Stimulated activated CD8-positive, alpha-beta memory T cell treated with anti-CD3 and anti-CD28 coated beads, Interleukin-4, amount 100 ng/mL, for 1 hour (primary cell): Measurements from ENCODE around the gene PRDM10.
"Not testable (repeated sequence)": the region's sequence is repeated elsewhere in the genome, so short reads cannot be mapped to it uniquely, and the experiment has no call there.

Experiments
- DNase-seq, 2 donors: peaks; one replicate each; pipeline ENCODE4 v3.0.0-alpha.2; 2020; ENCODE audit warnings: low read depth in 2 of 2, low spot score in 1 of 2

The PRDM10 gene

DNA sequence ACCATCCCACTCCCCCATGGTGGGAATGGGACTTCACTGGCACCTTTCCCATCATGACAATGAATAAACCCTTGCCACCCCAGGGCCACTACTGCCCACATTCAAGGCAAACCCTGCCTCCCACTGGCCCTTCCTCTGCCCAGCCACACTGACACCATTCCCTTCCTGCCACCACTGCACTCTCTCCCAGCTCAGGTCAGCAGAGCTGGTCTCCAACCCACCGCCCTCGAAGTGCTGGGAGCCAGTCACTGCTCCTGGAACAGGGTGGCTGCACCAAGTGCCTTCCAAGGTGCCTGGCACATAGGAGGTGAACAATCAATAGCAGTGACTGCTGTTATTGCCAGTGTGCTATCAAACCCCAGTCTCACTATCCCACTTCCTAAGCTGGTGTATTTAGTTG is 27.1 kb downstream of the PRDM10 start:
- DNase-seq = no peak

- DNase-seq = no peak
These were observed 28.0 kb downstream of the PRDM10 start for GRCh38 chr11:129974672-129975071.

GRCh38 chr11:129974237-129974636 is 28.4 kb downstream of the PRDM10 start:
- DNase-seq = no peak

DNA sequence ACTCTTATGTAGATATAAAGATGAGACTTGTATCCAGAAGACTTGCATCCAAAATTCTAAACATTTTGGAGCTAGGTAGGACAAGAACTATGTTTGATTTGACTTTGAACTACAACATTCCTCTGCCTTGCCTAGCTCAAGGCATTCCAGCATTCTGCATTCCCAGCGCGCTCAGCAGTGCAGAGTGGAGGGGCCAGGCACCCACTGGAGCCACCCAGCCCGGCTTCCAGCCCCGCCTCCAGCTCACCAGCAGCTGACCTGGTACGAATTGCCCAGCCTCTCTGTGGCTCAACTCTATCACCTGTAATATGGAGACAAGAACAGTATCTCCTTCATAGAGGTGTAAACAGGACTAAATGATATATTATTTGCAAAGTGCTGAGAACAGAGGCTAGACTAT is 28.8 kb downstream of the PRDM10 start:
- no peak for DNase-seq

- DNase-seq = no peak
These were observed 29.6 kb downstream of the PRDM10 start for GRCh38 chr11:129973068-129973467.

- no peak for DNase-seq
These were observed 30.0 kb downstream of the PRDM10 start for GRCh38 chr11:129972611-129973010.

DNA sequence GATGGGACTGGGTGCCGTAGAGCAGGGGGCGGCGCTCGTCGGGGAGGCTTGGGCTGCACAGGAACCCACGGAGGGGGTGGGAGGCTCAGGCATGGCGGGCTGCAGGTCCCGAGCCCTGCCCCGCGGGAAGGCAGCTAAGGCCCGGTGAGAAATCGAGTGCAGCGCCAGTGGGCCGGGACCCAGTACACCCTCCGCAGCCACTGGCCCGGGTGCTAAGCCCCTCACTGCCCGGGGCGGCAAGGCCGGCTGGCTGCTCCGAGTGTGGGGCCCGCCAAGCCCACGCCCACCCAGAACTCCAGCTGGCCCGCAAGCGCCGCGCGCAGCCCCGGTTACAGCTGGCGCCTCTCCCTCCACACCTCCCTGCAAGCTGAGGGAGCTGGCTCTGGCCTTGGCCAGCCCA is 30.8 kb downstream of the PRDM10 start:
- not testable (repeated sequence) for DNase-seq

- no peak for DNase-seq
These were observed 32.7 kb downstream of the PRDM10 start for GRCh38 chr11:129969920-129970319.

GRCh38 chr11:129968591-129969419 is 33.8 kb downstream of the PRDM10 start:
- no peak for DNase-seq

DNA sequence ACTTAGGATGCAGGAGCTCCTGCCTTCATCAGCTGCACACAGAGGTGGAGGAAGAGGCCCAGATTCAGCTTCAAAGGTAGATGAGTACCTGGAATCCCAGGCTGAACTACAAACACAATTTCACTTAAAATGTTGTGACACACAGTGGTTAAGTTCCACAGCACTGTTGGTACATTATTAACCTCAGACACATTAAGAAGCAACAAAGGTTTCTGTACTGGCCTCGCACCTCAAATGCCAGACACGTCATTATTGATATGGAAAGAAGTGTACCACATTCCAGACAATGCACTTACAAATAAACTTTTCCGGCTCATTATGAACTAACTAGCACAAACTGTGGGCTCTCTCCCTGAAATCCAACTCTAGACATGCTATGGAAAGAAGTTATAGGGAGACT is 34.6 kb downstream of the PRDM10 start:
- DNase-seq = no peak

DNA sequence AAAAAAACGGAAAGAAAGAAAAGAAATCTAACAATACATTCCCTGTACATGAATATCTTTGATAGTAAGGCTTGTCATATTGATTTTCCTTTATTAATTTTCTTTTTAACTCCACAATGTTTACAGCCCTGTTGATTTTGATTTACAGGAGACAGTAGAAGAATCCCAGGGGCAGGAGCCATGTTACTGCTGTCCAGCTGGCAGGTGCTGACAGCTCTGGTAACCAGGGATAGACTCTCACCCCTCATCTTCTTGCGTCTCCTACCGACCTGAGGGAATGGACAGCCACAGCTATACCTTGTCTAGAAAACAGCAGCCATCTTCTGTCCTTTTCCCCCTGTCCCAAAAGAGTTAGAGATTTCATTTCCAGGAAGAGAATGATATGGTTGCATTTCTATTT is 37.4 kb downstream of the PRDM10 start:
- DNase-seq = no peak

DNA sequence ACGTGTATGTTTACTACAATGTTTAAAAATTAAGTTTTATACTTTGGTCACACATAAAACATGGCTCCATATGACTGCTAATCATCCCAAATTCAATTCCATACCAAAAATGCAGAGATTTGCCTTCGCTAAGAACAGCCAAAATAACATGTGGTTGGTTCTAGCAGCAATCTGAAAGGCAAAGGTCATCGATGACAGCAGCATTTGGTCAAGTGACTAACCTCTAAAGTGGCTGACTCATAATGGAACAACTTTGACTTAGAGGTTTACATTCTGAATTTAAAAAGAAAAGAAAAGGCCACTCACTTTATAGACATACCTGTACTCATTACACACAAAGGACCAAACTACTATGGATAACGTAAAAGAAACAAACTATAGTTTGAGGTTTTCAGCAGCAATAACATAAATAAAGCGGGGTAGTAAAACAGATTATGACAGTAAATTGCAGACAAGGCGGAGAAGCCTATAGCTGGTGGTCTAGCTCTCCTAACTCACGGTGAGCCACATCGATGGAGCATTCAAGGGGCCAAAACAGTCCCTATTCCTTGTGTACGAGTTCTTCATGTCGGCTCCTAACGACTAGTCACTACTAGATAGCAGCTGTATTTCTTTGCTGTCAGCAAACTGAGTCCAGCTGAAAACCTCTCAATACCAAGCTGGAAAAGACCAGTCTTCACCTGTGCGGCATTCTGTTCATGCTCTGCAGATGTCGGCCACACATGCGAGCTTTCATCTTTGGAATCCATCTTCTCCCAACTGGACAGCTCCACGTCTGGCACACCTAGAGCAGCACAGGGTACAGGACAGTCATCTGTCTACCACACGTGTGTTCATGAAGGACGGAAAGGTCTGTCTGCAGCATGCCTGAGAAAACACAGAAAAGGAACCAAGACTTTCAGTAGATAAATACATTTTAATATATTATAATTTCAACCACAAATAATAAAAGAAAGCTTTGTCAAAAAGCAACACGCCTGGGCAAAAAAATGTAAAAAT is 42.1 kb downstream of the PRDM10 start:
- DNase-seq = no peak

- DNase-seq = no peak
These were observed 42.9 kb downstream of the PRDM10 start for GRCh38 chr11:129959687-129960086.

- no peak for DNase-seq
These were observed 47.4 kb downstream of the PRDM10 start for GRCh38 chr11:129955282-129955681.

- not testable (repeated sequence) for DNase-seq
These were observed 47.9 kb downstream of the PRDM10 start for GRCh38 chr11:129954703-129955102.

- DNase-seq = no peak
These were observed 50.8 kb downstream of the PRDM10 start for GRCh38 chr11:129951866-129952262.

DNA sequence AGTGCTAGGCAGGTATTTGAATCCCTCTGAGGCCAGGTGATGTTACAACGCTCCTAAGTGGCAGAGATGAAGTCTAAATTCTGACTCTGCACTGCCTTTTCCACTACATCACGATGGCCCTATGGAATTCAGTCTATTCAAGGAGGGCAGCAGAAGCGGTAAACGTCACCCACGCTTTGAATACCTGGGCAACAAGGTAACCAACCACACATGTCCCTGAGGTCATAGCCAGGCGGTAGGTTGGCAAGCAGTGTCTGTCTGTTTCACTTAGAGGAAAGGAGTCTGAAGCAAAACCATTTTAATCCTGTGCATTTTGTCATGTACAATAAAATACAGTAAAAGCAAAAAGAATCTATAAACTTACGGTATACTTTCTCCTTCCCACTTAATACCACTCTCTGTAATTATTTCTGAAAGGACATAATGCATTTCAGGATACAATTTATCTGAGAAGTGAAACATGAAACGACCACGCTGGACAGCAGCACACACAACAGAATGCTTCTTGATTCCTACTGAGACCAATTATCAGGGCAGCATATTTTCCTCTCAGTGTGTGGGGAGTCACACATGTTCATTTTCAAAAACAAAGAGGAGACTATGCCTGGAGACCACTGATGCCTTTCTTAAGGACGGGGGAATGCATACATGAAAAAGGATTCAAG is 51.3 kb downstream of the PRDM10 start:
- DNase-seq = no peak

GRCh38 chr11:129950101-129951091 is 52.2 kb downstream of the PRDM10 start:
- no peak for DNase-seq

- DNase-seq = no peak
These were observed 53.6 kb downstream of the PRDM10 start for GRCh38 chr11:129948926-129949466.

DNA sequence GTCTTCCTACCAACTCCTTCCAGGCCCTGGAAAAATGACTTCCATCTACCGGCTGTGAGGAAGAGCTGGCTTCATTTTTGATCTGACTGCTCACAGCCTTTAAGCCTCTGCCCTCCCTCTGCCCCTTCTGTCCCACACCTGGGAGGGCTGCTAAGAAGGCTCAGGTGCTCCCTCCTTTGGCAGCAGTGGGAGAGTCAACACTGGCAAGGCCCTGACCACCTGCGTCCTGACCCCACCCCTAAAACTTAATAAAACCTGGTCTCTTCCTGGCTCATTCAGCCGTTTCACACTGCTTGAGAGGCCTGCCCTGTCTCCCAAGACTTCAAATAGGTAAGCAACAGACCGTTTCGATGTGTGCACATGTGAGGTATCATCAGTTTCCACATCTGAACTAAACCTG is 55.2 kb downstream of the PRDM10 start:
- no peak for DNase-seq
